CD4-positive, CD25-positive, alpha-beta regulatory T cell (primary cell): Measurements from ENCODE around the gene STAG3. TPM values are rescaled to one million over a fixed set of nuclear protein-coding genes. Genes with fewer than 3 reads are reported as not detected.
"Not testable (repeated sequence)": the region's sequence is repeated elsewhere in the genome, so short reads cannot be mapped to it uniquely, and the experiment has no call there.

Experiments
- ATAC-seq, 2 donors: fragments of 150-1000 bp; cut with Tn5 transposase; one replicate each; pipeline ENCODE4 v1.10.0; 2021; ENCODE audit warnings: low read depth in 2 of 2, moderate number of reproducible peaks in 2 of 2, moderate library complexity in 1 of 2
- DNase-seq, 3 donors: peaks; one replicate each; pipeline versions ENCODE4 v3.0.0 to v3.0.0-alpha.2; 2012 to 2022; ENCODE audit warnings: mixed read lengths in 1 of 3
- H3K27ac ChIP-seq: one replicate; pipeline ENCODE4 v1.7.0; 2013; ENCODE audit warnings: mild to moderate bottlenecking, low read length; ENCODE audit not compliant: insufficient read depth, poor library complexity, severe bottlenecking
- H3K27me3 ChIP-seq: one replicate; pipeline ENCODE4 v1.7.0; 2013; ENCODE audit warnings: low read length; ENCODE audit not compliant: control insufficient read depth, insufficient read depth
- H3K36me3 ChIP-seq: one replicate; pipeline ENCODE4 v1.7.0; 2013; ENCODE audit warnings: mild to moderate bottlenecking, low read length, moderate library complexity; ENCODE audit not compliant: control insufficient read depth, insufficient read depth
- H3K4me1 ChIP-seq: 2 replicates; pipeline ENCODE4 v1.7.0; 2013; ENCODE audit warnings: mild to moderate bottlenecking, low read length; ENCODE audit not compliant: insufficient read depth, control insufficient read depth, poor library complexity, severe bottlenecking
- H3K4me3 ChIP-seq: one replicate; pipeline ENCODE4 v1.7.0; 2013; ENCODE audit warnings: low read depth, mild to moderate bottlenecking, low read length, moderate library complexity
- H3K9me3 ChIP-seq, 2 experiments: 1 replicate in 1 of 2; 2 replicates in 1 of 2; pipeline ENCODE4 v1.7.0; 2013; ENCODE audit warnings: low read length in 2 of 2, mild to moderate bottlenecking in 1 of 2, moderate library complexity in 1 of 2; ENCODE audit not compliant: control insufficient read depth in 2 of 2
- H3K27ac Mint-ChIP-seq, 3 donors: one replicate each; pipeline ENCODE4 v1.8.0; 2020 to 2022; ENCODE audit warnings: mild to moderate bottlenecking in 3 of 3, mixed read lengths in 3 of 3, moderate library complexity in 2 of 3
- H3K27me3 Mint-ChIP-seq: one replicate; pipeline ENCODE4 v1.8.0; 2022; ENCODE audit warnings: mild to moderate bottlenecking, mixed read lengths
- H3K36me3 Mint-ChIP-seq: one replicate; pipeline ENCODE4 v1.8.0; 2020; ENCODE audit warnings: mixed read lengths
- H3K4me1 Mint-ChIP-seq, 4 donors: one replicate each; pipeline ENCODE4 v1.8.0; 2020 to 2022; ENCODE audit warnings: mixed read lengths in 4 of 4, mild to moderate bottlenecking in 1 of 4
- H3K4me3 Mint-ChIP-seq, 4 donors: one replicate each; pipeline ENCODE4 v1.8.0; 2020 to 2022; ENCODE audit warnings: mild to moderate bottlenecking in 4 of 4, mixed read lengths in 4 of 4, moderate library complexity in 3 of 4
- H3K9me3 Mint-ChIP-seq, 7 donors: one replicate each; pipeline ENCODE4 v1.8.0; 2020 to 2022; ENCODE audit warnings: mixed read lengths in 7 of 7, mild to moderate bottlenecking in 3 of 7, moderate library complexity in 2 of 7
- polyA plus RNA-seq, 4 donors: library from polyadenylated mRNA; unstranded; fragments of 300-500 nt; fragmentation: Illumina TruSeq; gene quantifications; one replicate each; pipeline ENCODE4 v1.2.3, GENCODE V29; 2021
- total RNA-seq: library from RNA; stranded (reverse); gene quantifications from one replicate; pipeline ENCODE4 v1.2.3, GENCODE V29; 2022

Gene STAG3
- total RNA-seq (6.2 TPM), polyA plus RNA-seq (1 to 10 TPM in 1 of 4 donors, under 1 TPM in 3; 0.53 to 4.0 (median 0.77) TPM)

GRCh38 chr7:100177045-100178001 lies at the start of gene STAG3, which contains the start of gene GPC2:
TSS of gene STAG3 (plus strand) at chr7:100177918. CDS start at chr7:100180557, 2,639 bp downstream.
TSS of gene GPC2 (minus strand) at chr7:100177381. CDS start at chr7:100177199, 182 bp downstream.
- H3K4me1 Mint-ChIP-seq: peaks cover 8 to 65% (median 36%) of the 10 kb centered on the region in 4 donors
- H3K4me3 Mint-ChIP-seq: peak within 1 kb of the TSS; percentile 74 to 89 (median 80)
- Histone ChIP-seq H3K27me3 (no peaks in the 10 kb centered on the region), H3K36me3 (no peaks in the 10 kb centered on the region), H3K4me3 (peak within 1 kb of the TSS; percentile 51), H3K27ac (peak within 1 kb of the TSS; percentile 55), H3K9me3 (peaks cover 0 to 4% of the 10 kb centered on the region in 2 experiments), H3K4me1 (peaks cover 27% of the 10 kb centered on the region)
- H3K27ac Mint-ChIP-seq: peak within 1 kb of the TSS; percentile 35 to 87 (median 83)
- ATAC-seq (peak; percentile 83 to 87), DNase-seq (peak; percentile 95 to 97 (median 95))
- H3K9me3 Mint-ChIP-seq: peaks cover 0 to 9% (median 0%) of the 10 kb centered on the region in 7 donors
- peaks cover 17% of the 10 kb centered on the region for H3K27me3 Mint-ChIP-seq
- no peaks in the 10 kb centered on the region for H3K36me3 Mint-ChIP-seq

- peak overlapping the region in 2 of 3 donors; percentile 80 to 85 for H3K27ac Mint-ChIP-seq
- H3K4me1 Mint-ChIP-seq: peaks cover 0 to 44% (median 26%) of the 10 kb centered on the region in 4 donors
These were observed 49.1 kb upstream of the STAG3 start for GRCh38 chr7:100128637-100128963.

GRCh38 chr7:100130220-100130607 lies 47.5 kb upstream of the STAG3 start:
- H3K9me3 Mint-ChIP-seq, H3K27me3 ChIP-seq, H3K9me3 ChIP-seq, H3K36me3 ChIP-seq, H3K4me3 ChIP-seq, ATAC-seq, H3K27me3 Mint-ChIP-seq, H3K27ac Mint-ChIP-seq, H3K36me3 Mint-ChIP-seq, DNase-seq, H3K27ac ChIP-seq: not testable (repeated sequence)
- Mint-ChIP-seq H3K4me1 (peaks cover 0 to 32% (median 18%) of the 10 kb centered on the region in 4 donors), H3K4me3 (peak overlapping the region in 1 of 4 donors; percentile 68)
- H3K4me1 ChIP-seq: peaks cover 28% of the 10 kb centered on the region

More at GRCh38 chr7:100128637-100128963, 49.1 kb upstream of the STAG3 start:
- Histone ChIP-seq H3K27me3 (no peaks in the 10 kb centered on the region), H3K27ac (no peak overlapping the region), H3K9me3 (no peaks in the 10 kb centered on the region), H3K4me1 (peaks cover 37% of the 10 kb centered on the region), H3K4me3 (no peak overlapping the region), H3K36me3 (no peaks in the 10 kb centered on the region)
- no peaks in the 10 kb centered on the region for H3K9me3 Mint-ChIP-seq
- no peaks in the 10 kb centered on the region for H3K36me3 Mint-ChIP-seq
- DNase-seq (peak in 1 of 3 donors; percentile 11), ATAC-seq (no peak)
- peaks cover 8% of the 10 kb centered on the region for H3K27me3 Mint-ChIP-seq
- peak overlapping the region; percentile 83 to 97 (median 84) for H3K4me3 Mint-ChIP-seq

- ATAC-seq: no peak
These were observed 46.9 kb upstream of the STAG3 start for GRCh38 chr7:100130608-100131453.

GRCh38 chr7:100132126-100132525 lies 45.6 kb upstream of the STAG3 start:
- Mint-ChIP-seq H3K27me3 (peaks cover 8% of the 10 kb centered on the region), H3K4me3 (peak overlapping the region in 1 of 4 donors; percentile 22), H3K36me3 (no peaks in the 10 kb centered on the region), H3K27ac (no peak overlapping the region), H3K9me3 (no peaks in the 10 kb centered on the region), H3K4me1 (peaks cover 0 to 15% (median 11%) of the 10 kb centered on the region in 4 donors)
- Histone ChIP-seq H3K4me1 (peaks cover 16% of the 10 kb centered on the region), H3K4me3 (no peak overlapping the region), H3K9me3 (no peaks in the 10 kb centered on the region), H3K36me3 (no peaks in the 10 kb centered on the region), H3K27me3 (no peaks in the 10 kb centered on the region), H3K27ac (no peak overlapping the region)
- ATAC-seq (no peak), DNase-seq (no peak)

More at GRCh38 chr7:100130608-100131453, 46.9 kb upstream of the STAG3 start:
- H3K27ac Mint-ChIP-seq: no peak overlapping the region
- H3K4me1 Mint-ChIP-seq: peaks cover 0 to 26% (median 16%) of the 10 kb centered on the region in 4 donors
- H3K4me3 Mint-ChIP-seq: peak overlapping the region in 3 of 4 donors; percentile 36 to 96 (median 68)
- H3K4me3 ChIP-seq: no peak overlapping the region
- H3K27me3 Mint-ChIP-seq: peaks cover 8% of the 10 kb centered on the region
- H3K9me3 Mint-ChIP-seq: no peaks in the 10 kb centered on the region
- peak; percentile 75 to 80 (median 75) for DNase-seq
- H3K9me3 ChIP-seq: no peaks in the 10 kb centered on the region
- H3K36me3 ChIP-seq: no peaks in the 10 kb centered on the region
- no peaks in the 10 kb centered on the region for H3K27me3 ChIP-seq
- peaks cover 22% of the 10 kb centered on the region for H3K4me1 ChIP-seq
- H3K27ac ChIP-seq: no peak overlapping the region
- no peaks in the 10 kb centered on the region for H3K36me3 Mint-ChIP-seq

- Mint-ChIP-seq H3K9me3 (no peaks in the 10 kb centered on the region), H3K36me3 (no peaks in the 10 kb centered on the region), H3K27ac (peak overlapping the region in 1 of 3 donors; percentile 54), H3K4me1 (peaks cover 0 to 16% (median 11%) of the 10 kb centered on the region in 4 donors), H3K4me3 (peak overlapping the region in 2 of 4 donors; percentile 22 to 43), H3K27me3 (peaks cover 8% of the 10 kb centered on the region)
- H3K9me3 ChIP-seq: no peaks in the 10 kb centered on the region
- no peaks in the 10 kb centered on the region for H3K36me3 ChIP-seq
- H3K27me3 ChIP-seq: no peaks in the 10 kb centered on the region
- H3K4me1 ChIP-seq: peaks cover 14% of the 10 kb centered on the region
- H3K4me3 ChIP-seq: no peak overlapping the region
- ATAC-seq: peak; percentile 82 to 83
- H3K27ac ChIP-seq: no peak overlapping the region
- DNase-seq: peak; percentile 39 to 75 (median 62)
These were observed 45.0 kb upstream of the STAG3 start for GRCh38 chr7:100132697-100133151.
